Neural cell (in vitro differentiated cells): Measurements from ENCODE around the gene OR51Q1. TPM values are rescaled to one million over a fixed set of nuclear protein-coding genes. Genes with fewer than 3 reads are reported as not detected.

Source experiments
- H2AFZ ChIP-seq: fragments of 200-600, 300-800 bp; sonication (generic), shearing (Covaris generic); 2 replicates; pipeline ENCODE4 v1.6.0; 2014; ENCODE audit warnings: low read depth, mild to moderate bottlenecking, antibody characterized with exemption, low read length, moderate library complexity
- H3F3A ChIP-seq: fragments of 200-600 bp; shearing (Covaris generic); 2 replicates; pipeline ENCODE4 v1.6.1; 2016; ENCODE audit warnings: mild to moderate bottlenecking, moderate library complexity, mixed read lengths, antibody characterized with exemption, low read length; ENCODE audit not compliant: insufficient read depth, poor library complexity, severe bottlenecking
- H3K27ac ChIP-seq: fragments of 200-600, 300-800 bp; sonication (generic), shearing (Covaris generic); 2 replicates; pipeline ENCODE4 v1.5.1; 2014; ENCODE audit warnings: mild to moderate bottlenecking, low read length, moderate library complexity
- H3K27me3 ChIP-seq: fragments of 300-800, 200-600 bp; sonication (generic), shearing (Covaris generic); 2 replicates; pipeline ENCODE4 v1.6.0; 2014; ENCODE audit warnings: mild to moderate bottlenecking, low read depth, low read length, moderate library complexity; ENCODE audit not compliant: insufficient read depth
- H3K36me3 ChIP-seq: fragments of 300-800, 200-600 bp; sonication (generic), shearing (Covaris generic); 2 replicates; pipeline ENCODE4 v1.5.1; 2014; ENCODE audit warnings: mild to moderate bottlenecking, antibody characterized with exemption, low read length, moderate library complexity; ENCODE audit not compliant: insufficient read depth
- H3K4me2 ChIP-seq: fragments of 300-800, 200-600 bp; sonication (generic), shearing (Covaris generic); 2 replicates; pipeline ENCODE4 v1.6.0; 2014; ENCODE audit warnings: mild to moderate bottlenecking, low read length
- H3K4me3 ChIP-seq: fragments of 300-800, 200-600 bp; sonication (generic), shearing (Covaris generic); 2 replicates; pipeline ENCODE4 v1.5.1; 2014; ENCODE audit warnings: mild to moderate bottlenecking, low read length, moderate library complexity
- H3K79me2 ChIP-seq: fragments of 200-600 bp; shearing (Covaris generic); replicated peaks from 2 replicates; pipeline ENCODE4 v1.6.0; 2014; ENCODE audit warnings: mild to moderate bottlenecking, low read length, moderate library complexity; ENCODE audit not compliant: insufficient read depth
- H3K9ac ChIP-seq: fragments of 300-800, 200-600 bp; sonication (generic), shearing (Covaris generic); 2 replicates; pipeline ENCODE4 v1.6.1; 2016; ENCODE audit warnings: mild to moderate bottlenecking, low read length, mixed read lengths
- H3K9me2 ChIP-seq: fragments of 200-600 bp; shearing (Covaris generic); 2 replicates; pipeline ENCODE4 v1.6.1; 2016; ENCODE audit warnings: mild to moderate bottlenecking, low read length, mixed read lengths; ENCODE audit not compliant: insufficient read depth
- H3K9me3 ChIP-seq: fragments of 200-600, 300-800 bp; sonication (generic), shearing (Covaris generic); 2 replicates; pipeline ENCODE4 v1.6.1; 2016; ENCODE audit warnings: mild to moderate bottlenecking, mixed run types, low read length, moderate library complexity, mixed read lengths
- H4K20me1 ChIP-seq: fragments of 200-600 bp; shearing (Covaris generic); 2 replicates; pipeline ENCODE4 v1.6.1; 2016; ENCODE audit warnings: mild to moderate bottlenecking, mixed run types; ENCODE audit not compliant: insufficient read depth
- CTCF ChIP-seq: fragments of 450-650 bp; IDR thresholded peaks from 2 replicates; pipeline ENCODE4 v1.5.1; 2014; ENCODE audit warnings: antibody characterized with exemption, mild to moderate bottlenecking, moderate library complexity; ENCODE audit not compliant: poor library complexity, severe bottlenecking
- EP300 ChIP-seq: fragments of 450-650 bp; conservative IDR thresholded peaks from 2 replicates; pipeline ENCODE4 v1.6.1; 2014; ENCODE audit warnings: antibody characterized with exemption, mild to moderate bottlenecking, moderate library complexity; ENCODE audit not compliant: poor library complexity, severe bottlenecking
- EZH2 ChIP-seq: fragments of 200-600, 300-800 bp; shearing (Covaris generic), sonication (generic); IDR thresholded peaks from 2 replicates; pipeline ENCODE4 v1.6.1; 2014; ENCODE audit warnings: antibody characterized with exemption, low read length, borderline replicate concordance, mild to moderate bottlenecking; ENCODE audit not compliant: insufficient read depth, poor library complexity, severe bottlenecking
- MXI1 ChIP-seq: fragments of 450-650 bp; conservative IDR thresholded peaks from 2 replicates; pipeline ENCODE4 v1.6.1; 2014; ENCODE audit warnings: antibody characterized with exemption, mild to moderate bottlenecking; ENCODE audit not compliant: poor library complexity, severe bottlenecking
- POLR2AphosphoS5 ChIP-seq: IDR thresholded peaks from 2 replicates; pipeline ENCODE4 v1.6.1; 2012
- RAD21 ChIP-seq: fragments of 450-650 bp; conservative IDR thresholded peaks from 2 replicates; pipeline ENCODE4 v1.6.1; 2014; ENCODE audit warnings: antibody characterized with exemption, mild to moderate bottlenecking, moderate library complexity
- REST ChIP-seq: IDR thresholded peaks from 2 replicates; pipeline ENCODE4 v1.6.1; 2012; ENCODE audit warnings: borderline replicate concordance
- SMC3 ChIP-seq: fragments of 450-650 bp; conservative IDR thresholded peaks from 2 replicates; pipeline ENCODE4 v1.6.1; 2014; ENCODE audit warnings: antibody characterized with exemption, mild to moderate bottlenecking, moderate library complexity; ENCODE audit not compliant: poor library complexity
- TAF1 ChIP-seq: IDR thresholded peaks from 2 replicates; pipeline ENCODE4 v1.6.1; 2012; ENCODE audit warnings: low read depth
- polyA plus RNA-seq: library from polyadenylated mRNA; depleted of rRNA; stranded (reverse); fragments of >200 nt; gene quantifications from 2 replicates; pipeline ENCODE4 v1.2.3, GENCODE V29; 2014

The OR51Q1 gene
- polyA plus RNA-seq, 1 donor from 2014 or later = not detected

- Histone ChIP-seq H4K20me1 (no peaks in the 10 kb centered on the region), H3K9me2 (no peaks in the 10 kb centered on the region), H3K36me3 (no peaks in the 10 kb centered on the region), H3K79me2 (no peaks in the 10 kb centered on the region), H3K9me3 (no peaks in the 10 kb centered on the region), H3K4me3 (no peak overlapping the region), H3K27me3 (no peaks in the 10 kb centered on the region), H3K9ac (no peak overlapping the region), H3K4me2 (no peak overlapping the region), H3F3A (no peaks in the 10 kb centered on the region), H2AFZ (no peak overlapping the region), H3K27ac (no peak overlapping the region)
- TF ChIP-seq MXI1 = no peak
Measured at GRCh38 chr11:5460983-5461621, 39.2 kb downstream of the OR51Q1 start.

GRCh38 chr11:5467527-5467926, 45.6 kb downstream of the OR51Q1 start:
- TF ChIP-seq REST (no peak), TAF1 (no peak), MXI1 (no peak), CTCF (no peak), EZH2 (no peak), POLR2AphosphoS5 (no peak), SMC3 (no peak), EP300 (no peak), RAD21 (no peak)
- H3K36me3 ChIP-seq = no peaks in the 10 kb centered on the region
- no peaks in the 10 kb centered on the region for H3K79me2 ChIP-seq
- no peak overlapping the region for H3K9ac ChIP-seq
- no peak overlapping the region for H3K4me3 ChIP-seq
- H3K4me2 ChIP-seq = no peak overlapping the region
- no peaks in the 10 kb centered on the region for H3K9me3 ChIP-seq
- no peak overlapping the region for H2AFZ ChIP-seq
- H3F3A ChIP-seq = no peaks in the 10 kb centered on the region
- H3K27me3 ChIP-seq = no peaks in the 10 kb centered on the region
- no peak overlapping the region for H3K27ac ChIP-seq
- no peaks in the 10 kb centered on the region for H3K9me2 ChIP-seq
- H4K20me1 ChIP-seq = no peaks in the 10 kb centered on the region

Other genes with a start within 250 kb of the OR51Q1 start
- gene OR51V1, start 221.4 kb upstream of the OR51Q1 start, polyA plus RNA-seq = not detected in 2 replicates
- not detected in 2 replicates for gene HBB, start 195.0 kb upstream of the OR51Q1 start, polyA plus RNA-seq
- not detected in 2 replicates for gene HBD, start 187.6 kb upstream of the OR51Q1 start, polyA plus RNA-seq
- gene HBG1, start 172.3 kb upstream of the OR51Q1 start, polyA plus RNA-seq = not detected in 2 replicates
- gene HBG2, start 167.3 kb upstream of the OR51Q1 start, polyA plus RNA-seq = 1.2 TPM in 1 of 2 replicates, not detected in the other
- gene HBE1, start 152.2 kb upstream of the OR51Q1 start, polyA plus RNA-seq = not detected in 2 replicates
- gene OR51B4, start 120.2 kb upstream of the OR51Q1 start, polyA plus RNA-seq = not detected in 2 replicates
- gene OR51B2, start 97.8 kb upstream of the OR51Q1 start, polyA plus RNA-seq = not detected in 2 replicates
- not detected in 2 replicates for gene OR51B5, start 78.6 kb upstream of the OR51Q1 start, polyA plus RNA-seq
- not detected in 2 replicates for gene OR51B6, start 70.6 kb upstream of the OR51Q1 start, polyA plus RNA-seq
- not detected in 2 replicates for gene OR51M1, start 38.3 kb upstream of the OR51Q1 start, polyA plus RNA-seq
- not detected in 2 replicates for gene OR51I1, start 19.4 kb downstream of the OR51Q1 start, polyA plus RNA-seq
- not detected in 2 replicates for gene OR51I2, start 27.2 kb downstream of the OR51Q1 start, polyA plus RNA-seq
- not detected in 2 replicates for gene OR52D1, start 66.6 kb downstream of the OR51Q1 start, polyA plus RNA-seq
- gene UBQLN3, start 87.8 kb downstream of the OR51Q1 start, polyA plus RNA-seq = not detected in 2 replicates
- gene UBQLNL, start 94.6 kb downstream of the OR51Q1 start, polyA plus RNA-seq = not detected in 2 replicates
- gene OR52H1, start 126.4 kb downstream of the OR51Q1 start, polyA plus RNA-seq = not detected in 2 replicates
- not detected in 2 replicates for gene OR52B6, start 158.8 kb downstream of the OR51Q1 start, polyA plus RNA-seq
- not detected in 2 replicates for gene TRIM6, start 174.5 kb downstream of the OR51Q1 start, polyA plus RNA-seq
- gene TRIM34, start 202.9 kb downstream of the OR51Q1 start, polyA plus RNA-seq = not detected in 2 replicates